ENCODE results near the gene TRAF3. TPM values are rescaled to one million over a fixed set of nuclear protein-coding genes. Genes with fewer than 3 reads are reported as not detected.
"Not testable (repeated sequence)": the region's sequence is repeated elsewhere in the genome, so short reads cannot be mapped to it uniquely, and the experiment has no call there.

TRAF3 gene
- total RNA-seq, 2 donors from 2014 or later = 14.5 to 28.7 TPM

DNA sequence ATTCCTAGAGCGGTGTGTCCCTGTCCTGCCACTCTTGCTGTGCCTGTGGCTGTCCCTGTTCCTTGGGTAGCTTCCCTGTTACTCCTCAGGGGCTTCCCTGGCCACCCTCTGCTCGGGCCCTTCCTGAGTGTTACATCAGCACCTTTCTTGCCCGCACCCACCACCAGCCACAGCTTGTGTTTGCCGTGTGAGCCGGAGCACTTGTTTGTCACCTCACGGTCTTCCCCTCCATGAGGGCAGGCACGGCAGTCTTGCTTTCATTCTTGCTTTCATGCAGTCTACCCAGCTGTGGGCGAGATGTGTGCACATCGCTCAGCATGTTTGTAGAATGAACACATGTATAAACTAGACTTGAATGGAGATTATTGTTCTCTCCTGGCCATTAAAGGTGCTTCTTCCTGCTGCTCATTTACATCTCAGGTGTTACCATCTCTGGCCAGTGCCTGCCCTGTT, 42.0 kb downstream of the TRAF3 start:
- TF ChIP-seq, protein P1, sequence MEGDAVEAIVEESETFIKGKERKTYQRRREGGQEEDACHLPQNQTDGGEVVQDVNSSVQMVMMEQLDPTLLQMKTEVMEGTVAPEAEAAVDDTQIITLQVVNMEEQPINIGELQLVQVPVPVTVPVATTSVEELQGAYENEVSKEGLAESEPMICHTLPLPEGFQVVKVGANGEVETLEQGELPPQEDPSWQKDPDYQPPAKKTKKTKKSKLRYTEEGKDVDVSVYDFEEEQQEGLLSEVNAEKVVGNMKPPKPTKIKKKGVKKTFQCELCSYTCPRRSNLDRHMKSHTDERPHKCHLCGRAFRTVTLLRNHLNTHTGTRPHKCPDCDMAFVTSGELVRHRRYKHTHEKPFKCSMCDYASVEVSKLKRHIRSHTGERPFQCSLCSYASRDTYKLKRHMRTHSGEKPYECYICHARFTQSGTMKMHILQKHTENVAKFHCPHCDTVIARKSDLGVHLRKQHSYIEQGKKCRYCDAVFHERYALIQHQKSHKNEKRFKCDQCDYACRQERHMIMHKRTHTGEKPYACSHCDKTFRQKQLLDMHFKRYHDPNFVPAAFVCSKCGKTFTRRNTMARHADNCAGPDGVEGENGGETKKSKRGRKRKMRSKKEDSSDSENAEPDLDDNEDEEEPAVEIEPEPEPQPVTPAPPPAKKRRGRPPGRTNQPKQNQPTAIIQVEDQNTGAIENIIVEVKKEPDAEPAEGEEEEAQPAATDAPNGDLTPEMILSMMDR (IDR thresholded peaks at IDR 0.05) = no peak
- Histone ChIP-seq H3K4me3 (no peak overlapping the region), H3K27me3 (replicated peaks; ENCODE audit: insufficient read depth) (no peaks in the 10 kb centered on the region), H3K36me3 (no peaks in the 10 kb centered on the region), H3K4me1 (ENCODE audit: control insufficient read depth in 1 of 2, low read depth in 2 of 2) (peaks cover 0 to 6% of the 10 kb centered on the region in 2 donors), H3K27ac (no peak overlapping the region), H3K9me3 (no peaks in the 10 kb centered on the region)
- no peak for DNase-seq (ENCODE audit: low spot score)
- no peak for ATAC-seq (ENCODE audit: insufficient number of reproducible peaks, low FRiP score, low read depth)

DNA sequence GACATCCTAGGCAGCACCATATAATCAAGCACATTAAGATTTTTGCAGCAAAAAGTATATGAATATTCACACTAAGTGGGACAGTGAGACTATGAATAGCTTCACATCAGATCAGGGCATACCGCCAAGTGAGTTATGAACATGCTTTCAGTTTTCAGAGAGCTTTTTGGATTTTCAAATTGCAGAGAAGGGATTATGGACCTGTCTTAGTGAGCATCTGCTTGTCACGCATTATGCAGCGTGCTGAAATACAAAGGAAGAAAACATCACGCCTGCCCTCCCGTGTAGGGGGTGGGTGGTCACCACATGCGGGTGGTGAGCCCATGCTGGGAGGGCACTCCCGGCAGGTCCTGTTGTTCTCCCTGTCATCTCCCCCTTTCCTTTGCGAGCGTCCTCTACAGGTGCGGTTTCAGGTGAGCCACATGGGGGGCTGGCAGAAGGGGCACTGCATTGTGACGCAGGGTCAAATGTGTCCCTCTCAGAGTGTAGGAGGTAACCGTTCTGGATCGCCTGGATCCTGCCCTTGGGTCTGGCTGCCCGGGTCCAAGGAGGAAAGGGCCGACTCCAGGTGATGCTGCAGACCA, 42.6 kb downstream of the TRAF3 start:
- Histone ChIP-seq H3K4me3 (no peak overlapping the region), H3K36me3 (no peaks in the 10 kb centered on the region), H3K4me1 (ENCODE audit: control insufficient read depth in 1 of 2, low read depth in 2 of 2) (peaks cover 0 to 11% of the 10 kb centered on the region in 2 donors), H3K27me3 (replicated peaks; ENCODE audit: insufficient read depth) (no peaks in the 10 kb centered on the region), H3K9me3 (no peaks in the 10 kb centered on the region), H3K27ac (no peak overlapping the region)
- ATAC-seq (ENCODE audit: insufficient number of reproducible peaks, low FRiP score, low read depth) (no peak), DNase-seq (ENCODE audit: low spot score) (no peak)
- TF ChIP-seq, protein P1 (IDR thresholded peaks at IDR 0.05) = no peak

DNA sequence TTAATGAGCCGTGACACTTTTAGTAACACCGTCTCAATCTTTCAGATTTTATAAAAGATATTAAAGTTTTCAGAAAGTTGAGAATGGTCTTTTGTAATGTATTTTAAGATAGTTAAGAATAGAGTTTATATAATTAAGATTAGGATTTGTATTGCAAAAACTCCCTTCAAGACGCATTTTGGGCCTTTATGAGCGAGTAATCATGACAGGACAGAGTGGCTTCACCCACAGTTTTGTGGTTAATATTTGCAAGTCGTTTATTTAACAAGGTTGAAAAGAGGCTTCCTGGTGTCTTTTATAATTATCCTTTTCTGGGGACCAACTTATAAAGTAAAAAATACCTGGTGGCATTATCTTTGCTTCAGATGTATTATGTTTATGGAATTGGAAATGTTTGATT, 44.0 kb downstream of the TRAF3 start:
- DNase-seq (ENCODE audit: low spot score) (no peak), ATAC-seq (ENCODE audit: insufficient number of reproducible peaks, low FRiP score, low read depth) (no peak)
- Histone ChIP-seq H3K36me3 (no peaks in the 10 kb centered on the region), H3K4me1 (ENCODE audit: control insufficient read depth in 1 of 2, low read depth in 2 of 2) (peaks cover 0 to 18% of the 10 kb centered on the region in 2 donors), H3K27me3 (replicated peaks; ENCODE audit: insufficient read depth) (no peaks in the 10 kb centered on the region), H3K4me3 (no peak overlapping the region), H3K27ac (no peak overlapping the region), H3K9me3 (no peaks in the 10 kb centered on the region)
- TF ChIP-seq, protein P1 (IDR thresholded peaks at IDR 0.05) = no peak

DNA sequence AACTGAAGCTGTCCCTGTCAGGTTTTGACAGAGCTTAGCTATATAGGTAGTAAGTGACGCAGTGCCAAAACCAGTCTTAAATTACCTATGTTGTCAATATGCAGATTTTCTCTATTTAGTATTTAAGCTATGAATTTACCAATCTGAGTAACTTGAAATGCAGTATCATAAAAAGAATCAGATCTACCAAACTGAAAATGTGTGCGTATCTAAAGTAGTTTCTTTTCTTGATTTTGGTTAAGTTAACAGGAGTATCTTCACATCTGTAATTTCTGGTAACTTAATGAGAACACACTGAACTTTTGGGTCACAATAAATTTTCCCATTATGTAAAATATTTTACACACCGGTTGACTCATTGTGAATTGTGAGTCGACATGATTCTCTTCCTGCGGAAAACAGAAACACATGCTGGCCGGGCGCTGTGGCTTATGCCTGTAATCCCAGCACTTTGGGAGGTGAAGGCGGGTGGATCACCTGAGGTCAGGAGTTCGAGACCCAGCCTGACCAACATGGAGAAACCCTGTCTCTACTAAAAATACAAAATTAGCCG, 45.1 kb downstream of the TRAF3 start:
- H3K36me3 ChIP-seq = no peaks in the 10 kb centered on the region
- H3K9me3 ChIP-seq = no peaks in the 10 kb centered on the region
- H3K4me3 ChIP-seq = no peak overlapping the region
- TF ChIP-seq, protein P1 (IDR thresholded peaks at IDR 0.05) = no peak
- no peak overlapping the region for H3K27ac ChIP-seq
- H3K27me3 ChIP-seq (replicated peaks; ENCODE audit: insufficient read depth) = no peaks in the 10 kb centered on the region
- DNase-seq (ENCODE audit: low spot score) (no peak), ATAC-seq (ENCODE audit: insufficient number of reproducible peaks, low FRiP score, low read depth) (no peak)
- H3K4me1 ChIP-seq (ENCODE audit: control insufficient read depth in 1 of 2, low read depth in 2 of 2) = peaks cover 0 to 18% of the 10 kb centered on the region in 2 donors

DNA sequence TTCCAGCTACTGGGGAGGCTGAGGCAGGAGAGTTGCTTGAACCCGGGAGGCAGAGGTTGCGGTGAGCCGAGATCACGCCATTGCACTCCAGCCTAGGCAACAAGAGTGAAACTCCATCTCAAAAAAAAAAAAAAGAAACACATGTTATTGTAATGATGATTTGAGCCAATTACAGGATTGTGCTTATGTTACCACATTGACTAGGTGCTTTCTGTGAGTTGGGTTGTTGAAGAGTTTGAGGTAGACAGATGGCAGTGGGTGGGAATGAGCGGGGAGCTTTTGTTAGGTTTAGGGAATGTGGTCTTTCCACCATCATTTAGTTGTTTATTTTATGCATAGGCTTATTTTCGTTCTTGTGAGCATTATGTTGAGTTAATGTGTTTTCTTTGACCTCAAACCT, 45.6 kb downstream of the TRAF3 start:
- DNase-seq (ENCODE audit: low spot score); H3K27me3 ChIP-seq (replicated peaks; ENCODE audit: insufficient read depth); H3K4me3 ChIP-seq; H3K27ac ChIP-seq; ATAC-seq (ENCODE audit: insufficient number of reproducible peaks, low FRiP score, low read depth); H3K9me3 ChIP-seq; H3K36me3 ChIP-seq: not testable (repeated sequence)
- H3K4me1 ChIP-seq (ENCODE audit: control insufficient read depth in 1 of 2, low read depth in 2 of 2) = peaks cover 0 to 18% of the 10 kb centered on the region in 2 donors
